ENCODE measurements around the gene CHRNE. TPM values are rescaled to one million over a fixed set of nuclear protein-coding genes. Genes with fewer than 3 reads are reported as not detected.

Gene CHRNE
- total RNA-seq, 1 donor from 2014 or later, result 0.98 TPM

DNA sequence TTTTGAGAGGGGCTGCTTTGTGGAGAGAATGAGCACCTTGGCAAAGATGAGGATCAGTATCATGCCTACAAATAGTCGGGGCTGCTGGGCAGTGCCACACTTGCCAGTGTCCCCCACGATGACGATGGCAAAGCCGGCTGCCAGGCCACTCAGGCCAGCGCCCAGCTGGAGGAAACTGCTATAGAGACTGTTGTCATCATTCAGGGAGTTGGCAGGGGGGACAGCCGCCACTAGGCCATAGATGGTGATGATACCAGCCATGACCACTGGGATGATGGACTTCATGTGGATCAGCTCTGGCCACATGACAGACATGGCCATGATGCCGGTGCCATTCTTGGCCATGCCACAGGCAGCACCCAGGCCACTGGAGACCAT lies 46.0 kb downstream of the CHRNE start:
- Histone ChIP-seq H3K4me3 (no peak overlapping the region), H3K4me1 (peaks cover 76% of the 10 kb centered on the region), H3K27me3 (no peaks in the 10 kb centered on the region), H3K36me3 (peaks cover 0 to 7% of the 10 kb centered on the region in 2 donors), H3K9me3 (no peaks in the 10 kb centered on the region), H3K27ac (no peak overlapping the region)
- no peak for DNase-seq (ENCODE audit: extremely low spot score in 2 of 2)
- intact Hi-C loops (cut with DNase I), result no loop called here
- TF ChIP-seq, protein P1, sequence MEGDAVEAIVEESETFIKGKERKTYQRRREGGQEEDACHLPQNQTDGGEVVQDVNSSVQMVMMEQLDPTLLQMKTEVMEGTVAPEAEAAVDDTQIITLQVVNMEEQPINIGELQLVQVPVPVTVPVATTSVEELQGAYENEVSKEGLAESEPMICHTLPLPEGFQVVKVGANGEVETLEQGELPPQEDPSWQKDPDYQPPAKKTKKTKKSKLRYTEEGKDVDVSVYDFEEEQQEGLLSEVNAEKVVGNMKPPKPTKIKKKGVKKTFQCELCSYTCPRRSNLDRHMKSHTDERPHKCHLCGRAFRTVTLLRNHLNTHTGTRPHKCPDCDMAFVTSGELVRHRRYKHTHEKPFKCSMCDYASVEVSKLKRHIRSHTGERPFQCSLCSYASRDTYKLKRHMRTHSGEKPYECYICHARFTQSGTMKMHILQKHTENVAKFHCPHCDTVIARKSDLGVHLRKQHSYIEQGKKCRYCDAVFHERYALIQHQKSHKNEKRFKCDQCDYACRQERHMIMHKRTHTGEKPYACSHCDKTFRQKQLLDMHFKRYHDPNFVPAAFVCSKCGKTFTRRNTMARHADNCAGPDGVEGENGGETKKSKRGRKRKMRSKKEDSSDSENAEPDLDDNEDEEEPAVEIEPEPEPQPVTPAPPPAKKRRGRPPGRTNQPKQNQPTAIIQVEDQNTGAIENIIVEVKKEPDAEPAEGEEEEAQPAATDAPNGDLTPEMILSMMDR (IDR thresholded peaks at IDR 0.05), result no peak
- TF ChIP-seq POLR2A (IDR thresholded peaks at IDR 0.05) (no peak), POLR2AphosphoS5 (IDR thresholded peaks at IDR 0.05; ENCODE audit: insufficient read depth in 1 of 2, low read depth in 1 of 2) (no peak)

DNA sequence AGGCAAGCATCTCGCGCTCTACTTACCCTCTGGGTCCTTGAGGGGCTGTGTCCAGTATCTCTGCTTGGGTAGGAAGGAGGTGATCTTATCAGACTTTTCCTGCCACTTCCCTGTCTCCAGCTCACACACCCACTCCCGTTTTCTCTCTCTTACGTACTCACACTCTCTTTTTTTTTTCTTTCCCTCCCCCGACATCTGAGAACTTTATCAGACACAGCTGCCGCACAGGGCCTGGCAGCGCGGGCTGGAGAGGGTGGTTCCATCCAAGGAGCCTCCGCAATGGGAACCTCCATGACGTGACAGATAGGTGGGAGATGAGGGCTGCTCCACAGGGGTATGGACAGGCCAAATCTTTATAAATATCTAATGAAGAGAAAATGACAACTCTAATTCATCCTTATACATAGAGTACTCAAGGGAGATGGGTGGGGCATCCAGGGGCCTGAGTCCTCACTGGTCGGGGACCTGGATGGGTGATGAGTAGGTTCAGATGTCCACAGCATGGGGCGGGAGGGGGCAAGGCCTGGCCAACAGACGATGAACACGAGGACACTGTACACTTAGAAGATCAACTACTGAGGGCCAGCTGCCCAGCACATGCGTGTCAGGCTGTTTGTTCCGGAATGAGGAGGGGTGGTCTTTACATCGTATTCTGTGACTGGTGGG lies 46.5 kb downstream of the CHRNE start:
- Histone ChIP-seq H3K36me3 (peaks cover 0 to 1% of the 10 kb centered on the region in 2 donors), H3K4me1 (peaks cover 74% of the 10 kb centered on the region), H3K27ac (no peak overlapping the region), H3K27me3 (no peaks in the 10 kb centered on the region), H3K9me3 (no peaks in the 10 kb centered on the region), H3K4me3 (no peak overlapping the region)
- TF ChIP-seq, protein P1 (IDR thresholded peaks at IDR 0.05), result no peak
- TF ChIP-seq POLR2AphosphoS5 (IDR thresholded peaks at IDR 0.05; ENCODE audit: insufficient read depth in 1 of 2, low read depth in 1 of 2) (no peak), POLR2A (IDR thresholded peaks at IDR 0.05) (no peak)
- no peak for DNase-seq (ENCODE audit: extremely low spot score in 2 of 2)
- intact Hi-C loops (cut with DNase I), result no loop called here

DNA sequence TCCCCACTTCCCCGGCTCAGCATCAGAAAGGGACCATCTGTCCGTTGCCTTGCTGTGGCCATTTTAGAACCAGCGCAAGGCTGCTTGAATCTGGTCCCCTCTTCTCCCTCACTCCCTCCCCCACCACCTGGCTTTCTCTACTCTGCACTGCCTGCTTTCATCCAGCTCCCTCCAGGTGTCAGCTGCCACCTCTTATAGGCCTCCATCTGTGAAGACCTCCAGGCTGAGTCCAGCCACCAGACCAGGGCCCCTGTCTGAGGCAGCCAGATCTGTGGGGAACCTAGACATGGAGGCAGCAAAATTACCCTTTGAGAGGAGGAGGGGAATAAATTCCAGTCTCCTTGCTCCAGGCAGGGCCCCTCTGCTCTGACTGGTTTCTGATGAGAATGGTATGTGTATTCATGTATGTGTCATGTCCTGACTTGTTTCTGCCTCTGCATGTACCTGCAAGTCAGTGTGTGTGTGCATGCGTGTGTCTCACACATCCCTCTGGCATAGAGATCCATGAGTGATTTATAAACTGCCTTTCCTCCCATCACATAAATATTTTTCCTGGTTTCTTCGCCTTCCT lies 48.7 kb downstream of the CHRNE start:
- H3K27me3 ChIP-seq, result no peaks in the 10 kb centered on the region
- H3K36me3 ChIP-seq, result no peaks in the 10 kb centered on the region
- peaks cover 73% of the 10 kb centered on the region for H3K4me1 ChIP-seq
- TF ChIP-seq, protein P1 (IDR thresholded peaks at IDR 0.05), result no peak
- TF ChIP-seq POLR2AphosphoS5 (IDR thresholded peaks at IDR 0.05; ENCODE audit: insufficient read depth in 1 of 2, low read depth in 1 of 2) (peak in 1 of 2 donors; percentile 84), POLR2A (IDR thresholded peaks at IDR 0.05) (no peak)
- no peak for DNase-seq (ENCODE audit: extremely low spot score in 2 of 2)
- H3K9me3 ChIP-seq, result no peaks in the 10 kb centered on the region
- no peak overlapping the region for H3K4me3 ChIP-seq
- H3K27ac ChIP-seq, result peak overlapping the region; percentile 73
- intact Hi-C loops (cut with DNase I), result no loop called here

DNA sequence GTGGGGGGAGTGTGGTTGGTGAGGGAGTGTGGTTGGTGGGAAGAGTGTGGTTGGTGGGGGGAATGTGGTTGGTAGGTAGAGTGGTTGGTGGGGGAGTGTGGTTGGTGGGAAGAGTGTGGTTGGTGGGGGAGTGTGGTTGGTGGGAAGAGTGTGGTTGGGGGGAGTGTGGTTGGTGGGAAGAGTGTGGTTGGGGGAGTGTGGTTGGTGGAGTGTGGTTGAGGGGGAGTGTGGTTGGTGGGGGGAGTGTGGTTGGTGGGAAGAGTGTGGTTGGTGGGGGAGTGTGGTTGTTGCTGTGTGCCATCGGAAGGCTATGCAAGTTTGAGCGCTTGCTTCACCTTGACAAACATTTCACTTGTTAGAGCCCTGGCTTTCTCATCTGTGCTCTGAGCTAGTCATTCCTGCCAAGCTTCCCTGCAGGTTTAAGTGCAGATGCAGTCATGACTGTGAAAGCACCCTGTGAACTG lies 49.7 kb downstream of the CHRNE start:
- Histone ChIP-seq H3K4me3 (no peak overlapping the region), H3K36me3 (no peaks in the 10 kb centered on the region), H3K4me1 (peaks cover 73% of the 10 kb centered on the region), H3K9me3 (no peaks in the 10 kb centered on the region), H3K27ac (peak overlapping the region; percentile 20), H3K27me3 (no peaks in the 10 kb centered on the region)
- intact Hi-C loops (cut with DNase I), result no loop called here
- DNase-seq (ENCODE audit: extremely low spot score in 2 of 2), result no peak
- TF ChIP-seq POLR2AphosphoS5 (IDR thresholded peaks at IDR 0.05; ENCODE audit: insufficient read depth in 1 of 2, low read depth in 1 of 2) (no peak), POLR2A (IDR thresholded peaks at IDR 0.05) (no peak)
- TF ChIP-seq, protein P1 (IDR thresholded peaks at IDR 0.05), result no peak
